ENCODE results near the gene MIF. TPM values are rescaled to one million over a fixed set of nuclear protein-coding genes. Genes with fewer than 3 reads are reported as not detected.
"Not testable (repeated sequence)": the region's sequence is repeated elsewhere in the genome, so short reads cannot be mapped to it uniquely, and the experiment has no call there.

The MIF gene
- total RNA-seq, 1 donor from 2014 or later: 85.2 TPM

- no peak for DNase-seq
These were observed 9.3 kb downstream of the MIF start for GRCh38 chr22:23903328-23903971.

GRCh38 chr22:23904573-23905254 is 10.5 kb downstream of the MIF start:
- DNase-seq: peak; percentile 70

GRCh38 chr22:23906641-23907040 is 12.5 kb downstream of the MIF start:
- DNase-seq: no peak

GRCh38 chr22:23907423-23907822 is 13.2 kb downstream of the MIF start:
- not testable (repeated sequence) for DNase-seq

- DNase-seq: no peak
These were observed 14.5 kb downstream of the MIF start for GRCh38 chr22:23908587-23909205.

- DNase-seq: no peak
These were observed 15.2 kb downstream of the MIF start for GRCh38 chr22:23909296-23909898.

- DNase-seq: no peak
These were observed 16.5 kb downstream of the MIF start for GRCh38 chr22:23910496-23911190.

GRCh38 chr22:23911318-23911980 is 17.3 kb downstream of the MIF start:
- DNase-seq: no peak

- DNase-seq: no peak
These were observed 18.2 kb downstream of the MIF start for GRCh38 chr22:23912293-23912903.

GRCh38 chr22:23913306-23913660 is 19.1 kb downstream of the MIF start:
- no peak for DNase-seq

GRCh38 chr22:23913661-23914353 is 19.6 kb downstream of the MIF start:
- peak; percentile 98 for DNase-seq

GRCh38 chr22:23915290-23915689 is 21.1 kb downstream of the MIF start:
- DNase-seq: no peak

- DNase-seq: not testable (repeated sequence)
These were observed 26.1 kb downstream of the MIF start for GRCh38 chr22:23920267-23920611.

- DNase-seq: not testable (repeated sequence)
These were observed 27.5 kb downstream of the MIF start for GRCh38 chr22:23921586-23922201.

- no peak for DNase-seq
These were observed 28.7 kb downstream of the MIF start for GRCh38 chr22:23922921-23923320.

GRCh38 chr22:23925020-23925606 is 30.9 kb downstream of the MIF start:
- DNase-seq: no peak

- no peak for DNase-seq
These were observed 32.4 kb downstream of the MIF start for GRCh38 chr22:23926561-23926960.

GRCh38 chr22:23938328-23939016 is 44.3 kb downstream of the MIF start:
- DNase-seq: no peak

GRCh38 chr22:23939017-23939357 is 44.8 kb downstream of the MIF start:
- no peak for DNase-seq

- not testable (repeated sequence) for DNase-seq
These were observed 46.0 kb downstream of the MIF start for GRCh38 chr22:23940166-23940565.

Data from occipital lobe (tissue), 2 donors.